GM23338 (cell line): Measurements from ENCODE around the gene CCDC188. TPM values are rescaled to one million over a fixed set of nuclear protein-coding genes. Genes with fewer than 3 reads are reported as not detected.

ENCODE experiments used
- ATAC-seq: fragments of 200-7000 bp; cut with Tn5 transposase; 3 replicates; pipeline ENCODE4 v1.9.1; 2020
- DNase-seq: peaks from one replicate; pipeline ENCODE4 v3.0.0-alpha.2; 2015; ENCODE audit warnings: low spot score
- H2AFZ ChIP-seq: fragments of 200-600 bp; sonication (generic); 2 replicates; pipeline ENCODE4 v1.8.0; 2016; ENCODE audit warnings: antibody characterized with exemption, mild to moderate bottlenecking, moderate library complexity
- H3F3A ChIP-seq: fragments of 200-600 bp; sonication (generic); replicated peaks from 2 replicates; pipeline ENCODE4 v1.8.0; 2017; ENCODE audit warnings: antibody characterized with exemption, mixed run types, low read depth
- H3K27ac ChIP-seq: fragments of 200-600 bp; sonication (generic); 2 replicates; pipeline ENCODE4 v1.6.1; 2016; ENCODE audit warnings: low read depth
- H3K27me3 ChIP-seq: fragments of 200-600 bp; sonication (generic); 2 replicates; pipeline ENCODE4 v1.8.0; 2016; ENCODE audit warnings: mild to moderate bottlenecking, mixed run types, moderate library complexity; ENCODE audit not compliant: insufficient read depth
- H3K36me3 ChIP-seq: fragments of 200-600 bp; sonication (generic); 2 replicates; pipeline ENCODE4 v1.8.0; 2016; ENCODE audit warnings: mild to moderate bottlenecking; ENCODE audit not compliant: insufficient read depth
- H3K4me1 ChIP-seq: fragments of 200-600 bp; sonication (generic); 2 replicates; pipeline ENCODE4 v1.8.0; 2016; ENCODE audit warnings: mild to moderate bottlenecking, moderate library complexity; ENCODE audit not compliant: insufficient read depth
- H3K4me2 ChIP-seq: fragments of 200-600 bp; sonication (generic); 2 replicates; pipeline ENCODE4 v1.7.1; 2017; ENCODE audit warnings: mixed run types
- H3K4me3 ChIP-seq: fragments of 200-600 bp; sonication (generic); 2 replicates; pipeline ENCODE4 v1.6.1; 2016; ENCODE audit warnings: mixed run types
- H3K79me2 ChIP-seq: fragments of 200-600 bp; sonication (generic); replicated peaks from 2 replicates; pipeline ENCODE4 v1.8.0; 2017; ENCODE audit warnings: mild to moderate bottlenecking; ENCODE audit not compliant: insufficient read depth
- H3K9me2 ChIP-seq: fragments of 200-600 bp; sonication (generic); 2 replicates; pipeline ENCODE4 v1.8.0; 2017; ENCODE audit not compliant: insufficient read depth
- H4K20me1 ChIP-seq: fragments of 200-600 bp; sonication (generic); replicated peaks from 2 replicates; pipeline ENCODE4 v1.8.0; 2017; ENCODE audit warnings: mild to moderate bottlenecking; ENCODE audit not compliant: insufficient read depth
- H3K27ac Mint-ChIP-seq: 2 replicates; pipeline ENCODE4 v1.8.0; 2020; ENCODE audit warnings: inconsistent platforms, mild to moderate bottlenecking, moderate library complexity, mixed read lengths
- H3K27me3 Mint-ChIP-seq: 3 replicates; pipeline ENCODE4 v1.8.0; 2022; ENCODE audit warnings: low read depth, mild to moderate bottlenecking, moderate library complexity, mixed read lengths, inconsistent platforms; ENCODE audit not compliant: insufficient read depth, poor library complexity
- H3K36me3 Mint-ChIP-seq: 3 replicates; pipeline ENCODE4 v1.8.0; 2021; ENCODE audit warnings: low read depth, mild to moderate bottlenecking, inconsistent platforms, moderate library complexity, mixed read lengths
- H3K4me1 Mint-ChIP-seq: 3 replicates; pipeline ENCODE4 v1.8.0; 2020; ENCODE audit warnings: mild to moderate bottlenecking, inconsistent platforms, mixed read lengths
- H3K4me3 Mint-ChIP-seq: 3 replicates; pipeline ENCODE4 v1.8.0; 2021; ENCODE audit warnings: moderate library complexity, mild to moderate bottlenecking, inconsistent platforms, mixed read lengths
- H3K9me3 Mint-ChIP-seq: 3 replicates; pipeline ENCODE4 v1.8.0; 2020; ENCODE audit warnings: moderate library complexity, mild to moderate bottlenecking, inconsistent platforms, mixed read lengths
- CREB1 ChIP-seq: fragments of 250-450 bp; sonication (Bioruptor Pico); IDR thresholded peaks from 2 replicates; pipeline ENCODE4 v1.5.0; 2020; ENCODE audit warnings: low read depth, mild to moderate bottlenecking, moderate library complexity
- CTCF ChIP-seq, 2 experiments: fragments of 200-600 bp in 1 of 2; sonication (generic) in 1 of 2; conservative IDR thresholded peaks; 2 replicates each; pipeline versions ENCODE4 v1.5.1 to v1.6.1; 2016 to 2017; ENCODE audit warnings: antibody characterized with exemption in 2 of 2, low read depth in 2 of 2, mild to moderate bottlenecking in 2 of 2, moderate library complexity in 1 of 2
- ETS1 ChIP-seq: IDR thresholded peaks from 2 replicates; pipeline ENCODE4 v1.6.1; 2016; ENCODE audit warnings: antibody characterized with exemption
- EZH2 ChIP-seq: fragments of 200-600 bp; sonication (generic); IDR thresholded peaks from one replicate; pipeline ENCODE4 v1.8.0; 2017; ENCODE audit warnings: antibody characterized with exemption, mild to moderate bottlenecking, low read depth; ENCODE audit not compliant: unreplicated experiment
- EZH2phosphoT487 ChIP-seq: fragments of 200-600 bp; sonication (generic); IDR thresholded peaks from one replicate; pipeline ENCODE4 v1.8.1; 2018; ENCODE audit warnings: antibody characterized with exemption; ENCODE audit not compliant: unreplicated experiment
- POLR2AphosphoS5 ChIP-seq: IDR thresholded peaks from 2 replicates; pipeline ENCODE4 v1.6.1; 2016; ENCODE audit warnings: antibody characterized with exemption, low read depth
- ZNF331 ChIP-seq: fragments of 250-450 bp; sonication (Bioruptor Pico); IDR thresholded peaks from 2 replicates; pipeline ENCODE4 v1.5.0; 2020; ENCODE audit warnings: low read depth, mild to moderate bottlenecking, moderate library complexity
- ZNF462 ChIP-seq: fragments of 250-450 bp; sonication (Bioruptor Pico); IDR thresholded peaks from 2 replicates; pipeline ENCODE4 v1.5.0; 2020; ENCODE audit warnings: mild to moderate bottlenecking, moderate library complexity
- polyA plus RNA-seq: library from polyadenylated mRNA; unstranded; fragments of >200 nt; fragmentation: Nextera tagmentation; extraction: Ambion mirVana; gene quantifications from 2 replicates; pipeline ENCODE4 v1.2.1, GENCODE V29; 2016
- total RNA-seq: library from RNA; depleted of rRNA; stranded (reverse); fragments of >200 nt; shearing (Covaris generic); gene quantifications from 2 replicates; pipeline ENCODE4 v1.2.3, GENCODE V29; 2014

CCDC188 gene
- total and polyA plus RNA-seq, 2 experiments from 2014 or later, result not detected

GRCh38 chr22:20174785-20175596 lies 24.1 kb upstream of the CCDC188 start:
- Mint-ChIP-seq H3K9me3 (no peaks in the 10 kb centered on the region), H3K4me1 (no peaks in the 10 kb centered on the region), H3K36me3 (no peaks in the 10 kb centered on the region), H3K27ac (no peak overlapping the region), H3K4me3 (no peak overlapping the region), H3K27me3 (peaks cover 11% of the 10 kb centered on the region)
- H3K79me2 ChIP-seq, result no peaks in the 10 kb centered on the region
- no peak overlapping the region for H3K27ac ChIP-seq
- ATAC-seq, result peak; percentile 70
- no peaks in the 10 kb centered on the region for H3F3A ChIP-seq
- no peaks in the 10 kb centered on the region for H3K4me1 ChIP-seq
- H3K36me3 ChIP-seq, result no peaks in the 10 kb centered on the region
- H3K9me2 ChIP-seq, result no peaks in the 10 kb centered on the region
- no peak overlapping the region for H2AFZ ChIP-seq
- H3K4me3 ChIP-seq, result no peak overlapping the region
- TF ChIP-seq CTCF (conservative IDR thresholded peaks at IDR 0.05; ENCODE audit: low read depth in 2 of 2), result peak in 1 of 2 experiments; percentile 41; a peak in 2 of 4 replicates
- TF ChIP-seq EZH2phosphoT487, result no peak
- TF ChIP-seq CREB1, result no peak
- no peak for TF ChIP-seq EZH2
- no peak for TF ChIP-seq POLR2AphosphoS5
- no peak for DNase-seq
- H3K27me3 ChIP-seq, result no peaks in the 10 kb centered on the region
- H4K20me1 ChIP-seq, result no peaks in the 10 kb centered on the region
- H3K4me2 ChIP-seq, result no peak overlapping the region

GRCh38 chr22:20173772-20174171 lies 22.9 kb upstream of the CCDC188 start:
- no peaks in the 10 kb centered on the region for H3K27me3 ChIP-seq
- H3F3A ChIP-seq, result no peaks in the 10 kb centered on the region
- no peaks in the 10 kb centered on the region for H3K36me3 Mint-ChIP-seq

More at GRCh38 chr22:20173772-20174171, 22.9 kb upstream of the CCDC188 start:
- Mint-ChIP-seq H3K4me3 (no peak overlapping the region), H3K4me1 (no peaks in the 10 kb centered on the region), H3K27me3 (peaks cover 10% of the 10 kb centered on the region), H3K9me3 (no peaks in the 10 kb centered on the region), H3K27ac (no peak overlapping the region)
- H3K79me2 ChIP-seq, result no peaks in the 10 kb centered on the region
- TF ChIP-seq ZNF331 (no peak), POLR2AphosphoS5 (no peak), EZH2phosphoT487 (no peak), ETS1 (no peak), EZH2 (no peak), ZNF462 (CRISPR knock-in tag) (no peak)
- H2AFZ ChIP-seq, result no peak overlapping the region
- no peaks in the 10 kb centered on the region for H3K36me3 ChIP-seq
- no peak overlapping the region for H3K4me3 ChIP-seq
- no peak overlapping the region for H3K27ac ChIP-seq
- no peaks in the 10 kb centered on the region for H3K9me2 ChIP-seq
- no peak for DNase-seq
- no peaks in the 10 kb centered on the region for H4K20me1 ChIP-seq
- no peak for ATAC-seq
- H3K4me2 ChIP-seq, result no peak overlapping the region
- no peaks in the 10 kb centered on the region for H3K4me1 ChIP-seq
